ENCODE data around the gene GRK3. TPM values are rescaled to one million over a fixed set of nuclear protein-coding genes. Genes with fewer than 3 reads are reported as not detected.
"Not testable (repeated sequence)": the region's sequence is repeated elsewhere in the genome, so short reads cannot be mapped to it uniquely, and the experiment has no call there.

The GRK3 gene
- total and polyA plus RNA-seq, 4 experiments from 2014 or later: 0.11 to 3.2 (median 1.5) TPM

DNA sequence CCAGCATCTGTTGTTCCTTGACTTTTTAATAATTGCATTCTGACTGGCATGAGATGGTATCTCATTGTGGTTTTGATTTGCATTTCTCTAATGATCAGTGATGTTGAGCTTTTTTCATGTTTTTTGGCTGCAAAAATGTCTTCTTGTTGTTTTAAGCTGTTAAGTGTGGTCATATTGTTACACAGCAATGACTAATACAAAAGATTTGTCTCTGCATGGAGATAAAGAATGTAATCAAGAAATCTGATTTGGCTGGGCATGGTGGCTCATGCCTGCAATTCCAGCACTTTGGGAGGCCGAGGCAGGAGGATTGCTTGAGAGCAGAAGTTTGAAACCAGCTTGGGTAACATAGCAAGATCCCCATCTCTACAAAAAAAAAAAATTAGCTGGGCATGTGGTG, 12.1 kb upstream of the GRK3 start:
- intact Hi-C loops (cut with micrococcal nuclease); H3K4me1 Mint-ChIP-seq; H3K9me3 ChIP-seq (ENCODE audit: control insufficient read depth in 1 of 2, low read length in 2 of 2); H3K36me3 ChIP-seq (ENCODE audit: insufficient read depth, low read length); H3K27ac ChIP-seq (ENCODE audit: low read depth, low read length); H3K4me3 ChIP-seq (ENCODE audit: low read length in 2 of 2); H3K27ac Mint-ChIP-seq; H3K9me3 Mint-ChIP-seq; H3K36me3 Mint-ChIP-seq; POLR2A ChIA-PET (ENCODE audit: partially characterized antibody); DNase-seq; H3K4me3 Mint-ChIP-seq; H3K4me1 ChIP-seq (ENCODE audit: insufficient read depth, low read length); H3K27me3 ChIP-seq (ENCODE audit: insufficient read depth, low read length); H3K27me3 Mint-ChIP-seq; CTCF ChIA-PET (ENCODE audit: partially characterized antibody): not testable (repeated sequence)

DNA sequence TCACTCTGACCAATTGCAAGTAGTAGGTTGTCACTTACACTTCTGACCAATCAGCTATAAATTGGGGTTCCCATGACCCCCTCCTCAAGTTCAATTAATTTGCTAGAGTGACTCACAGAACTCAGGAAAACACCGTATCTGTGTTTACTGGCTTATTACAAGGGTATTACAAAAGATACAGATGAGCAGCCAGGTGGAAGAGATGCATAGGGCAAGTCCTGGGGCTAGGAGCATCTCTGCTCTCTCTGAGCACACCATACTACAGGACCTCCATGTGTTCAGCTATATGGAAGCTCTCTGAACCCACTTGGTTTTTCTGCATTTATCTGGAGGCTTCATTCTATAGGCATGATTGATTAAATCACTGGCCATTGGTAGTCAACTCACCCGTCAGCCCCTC, 11.3 kb upstream of the GRK3 start:
- peaks cover 0 to under 1% of the 10 kb centered on the region in 2 donors for H3K36me3 Mint-ChIP-seq
- no peak overlapping the region for H3K27ac Mint-ChIP-seq
- Histone ChIP-seq H3K4me1 (ENCODE audit: insufficient read depth, low read length) (no peaks in the 10 kb centered on the region), H3K9me3 (ENCODE audit: control insufficient read depth in 1 of 2, low read length in 2 of 2) (no peaks in the 10 kb centered on the region), H3K27ac (ENCODE audit: low read depth, low read length) (no peak overlapping the region), H3K27me3 (ENCODE audit: insufficient read depth, low read length) (no peaks in the 10 kb centered on the region), H3K36me3 (ENCODE audit: insufficient read depth, low read length) (no peaks in the 10 kb centered on the region), H3K4me3 (ENCODE audit: low read length in 2 of 2) (no peak overlapping the region)
- ChIA-PET POLR2A (ENCODE audit: partially characterized antibody) (no interaction called here), CTCF (ENCODE audit: partially characterized antibody) (no interaction called here)
- no peak for DNase-seq
- intact Hi-C loops (cut with micrococcal nuclease): no loop called here
- H3K4me3 Mint-ChIP-seq: no peak overlapping the region
- H3K9me3 Mint-ChIP-seq: peaks cover 0 to 2% (median 0%) of the 10 kb centered on the region in 8 donors
- peaks cover 0 to 2% of the 10 kb centered on the region in 2 donors for H3K27me3 Mint-ChIP-seq
- H3K4me1 Mint-ChIP-seq: no peaks in the 10 kb centered on the region

DNA sequence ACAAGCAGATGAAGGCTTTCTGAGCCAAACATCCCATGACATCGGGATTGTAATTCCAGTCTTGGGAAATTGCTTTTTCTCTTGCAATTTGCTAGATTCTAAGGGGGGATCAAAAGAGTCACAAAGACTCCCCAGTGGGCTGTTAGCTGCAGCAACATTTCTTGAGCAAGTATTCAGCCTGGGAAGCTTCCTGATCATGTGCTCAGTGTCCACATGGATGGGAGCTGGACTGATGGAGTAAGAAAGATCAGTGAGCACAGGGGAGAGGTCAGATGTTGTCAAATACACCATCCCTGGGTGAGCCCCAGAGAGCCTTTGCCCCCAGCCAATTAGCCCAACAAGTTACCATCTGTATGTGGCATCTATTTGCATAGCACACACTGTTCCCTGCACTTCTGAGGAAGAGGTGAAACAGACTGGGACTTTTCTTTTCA, 10.2 kb upstream of the GRK3 start:
- Mint-ChIP-seq H3K4me3 (no peak overlapping the region), H3K36me3 (no peaks in the 10 kb centered on the region), H3K4me1 (no peaks in the 10 kb centered on the region), H3K9me3 (peaks cover 0 to 2% (median 0%) of the 10 kb centered on the region in 8 donors), H3K27me3 (peaks cover 0 to 2% of the 10 kb centered on the region in 2 donors), H3K27ac (no peak overlapping the region)
- Histone ChIP-seq H3K27me3 (ENCODE audit: insufficient read depth, low read length) (no peaks in the 10 kb centered on the region), H3K36me3 (ENCODE audit: insufficient read depth, low read length) (no peaks in the 10 kb centered on the region), H3K4me1 (ENCODE audit: insufficient read depth, low read length) (no peaks in the 10 kb centered on the region), H3K27ac (ENCODE audit: low read depth, low read length) (no peak overlapping the region), H3K4me3 (ENCODE audit: low read length in 2 of 2) (no peak overlapping the region), H3K9me3 (ENCODE audit: control insufficient read depth in 1 of 2, low read length in 2 of 2) (no peaks in the 10 kb centered on the region)
- POLR2A ChIA-PET (ENCODE audit: partially characterized antibody): no interaction called here
- intact Hi-C loops (cut with micrococcal nuclease): no loop called here
- no peak for DNase-seq
- CTCF ChIA-PET (ENCODE audit: partially characterized antibody): no interaction called here

DNA sequence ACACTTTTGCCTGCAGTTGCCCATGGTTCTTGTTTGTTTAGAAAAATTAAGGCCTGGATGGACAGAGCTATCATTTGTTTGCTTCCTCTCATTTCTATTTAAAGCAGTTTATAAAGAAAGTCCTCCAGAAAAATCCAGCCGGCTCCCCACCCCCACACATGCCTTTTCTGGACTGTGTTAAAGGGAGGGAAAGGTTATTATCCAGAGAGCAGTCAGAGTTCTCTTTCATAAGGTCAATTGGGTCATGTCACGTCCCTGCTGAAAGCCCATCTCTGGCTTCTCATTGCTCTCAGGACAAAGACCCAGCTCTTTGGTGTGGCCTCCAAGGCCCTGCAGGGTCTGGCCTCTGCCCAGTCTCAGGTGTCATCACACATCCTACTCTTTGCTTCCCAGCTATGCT, 9.8 kb upstream of the GRK3 start:
- DNase-seq: no peak
- intact Hi-C loops (cut with micrococcal nuclease): no loop called here
- Histone ChIP-seq H3K4me1 (ENCODE audit: insufficient read depth, low read length) (no peaks in the 10 kb centered on the region), H3K9me3 (ENCODE audit: control insufficient read depth in 1 of 2, low read length in 2 of 2) (no peaks in the 10 kb centered on the region), H3K27me3 (ENCODE audit: insufficient read depth, low read length) (no peaks in the 10 kb centered on the region), H3K27ac (ENCODE audit: low read depth, low read length) (no peak overlapping the region), H3K4me3 (ENCODE audit: low read length in 2 of 2) (no peak overlapping the region), H3K36me3 (ENCODE audit: insufficient read depth, low read length) (no peaks in the 10 kb centered on the region)
- no peak overlapping the region for H3K27ac Mint-ChIP-seq
- peaks cover 0 to 2% of the 10 kb centered on the region in 2 donors for H3K27me3 Mint-ChIP-seq
- peaks cover 0 to 2% (median 0%) of the 10 kb centered on the region in 8 donors for H3K9me3 Mint-ChIP-seq
- no peaks in the 10 kb centered on the region for H3K4me1 Mint-ChIP-seq
- POLR2A ChIA-PET (ENCODE audit: partially characterized antibody): no interaction called here
- H3K4me3 Mint-ChIP-seq: no peak overlapping the region
- CTCF ChIA-PET (ENCODE audit: partially characterized antibody): no interaction called here
- H3K36me3 Mint-ChIP-seq: no peaks in the 10 kb centered on the region

DNA sequence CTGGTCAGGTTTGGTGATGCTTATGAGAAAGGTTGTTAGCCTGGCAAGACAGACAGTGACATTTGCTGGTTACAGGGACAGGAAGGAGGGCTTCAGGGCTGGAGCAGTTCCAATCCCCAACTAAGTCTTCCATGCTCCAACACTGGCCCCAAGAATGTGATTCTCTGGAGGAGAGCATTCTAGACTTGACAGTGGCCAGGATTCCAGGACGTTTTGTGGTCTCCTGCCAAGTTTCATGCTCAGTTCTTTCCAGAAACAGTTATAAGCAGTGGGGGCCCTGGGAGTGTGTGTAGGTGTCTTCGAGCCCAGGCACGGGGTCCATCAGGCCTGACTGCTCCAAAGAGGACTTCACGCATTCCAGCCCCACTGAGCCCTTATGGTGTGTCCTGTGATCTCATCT, 8.9 kb upstream of the GRK3 start:
- no peaks in the 10 kb centered on the region for H3K4me1 ChIP-seq (ENCODE audit: insufficient read depth, low read length)
- no peak overlapping the region for H3K4me3 ChIP-seq (ENCODE audit: low read length in 2 of 2)
- POLR2A ChIA-PET (ENCODE audit: partially characterized antibody): no interaction called here
- CTCF ChIA-PET (ENCODE audit: partially characterized antibody): no interaction called here
- Mint-ChIP-seq H3K4me1 (no peaks in the 10 kb centered on the region), H3K27ac (no peak overlapping the region), H3K27me3 (peaks cover 0 to 2% of the 10 kb centered on the region in 2 donors), H3K9me3 (peaks cover 0 to 2% (median 0%) of the 10 kb centered on the region in 8 donors), H3K36me3 (no peaks in the 10 kb centered on the region), H3K4me3 (no peak overlapping the region)
- no peaks in the 10 kb centered on the region for H3K27me3 ChIP-seq (ENCODE audit: insufficient read depth, low read length)
- H3K27ac ChIP-seq (ENCODE audit: low read depth, low read length): no peak overlapping the region
- no peak for DNase-seq
- intact Hi-C loops (cut with micrococcal nuclease): no loop called here
- H3K9me3 ChIP-seq (ENCODE audit: control insufficient read depth in 1 of 2, low read length in 2 of 2): no peaks in the 10 kb centered on the region
- no peaks in the 10 kb centered on the region for H3K36me3 ChIP-seq (ENCODE audit: insufficient read depth, low read length)

DNA sequence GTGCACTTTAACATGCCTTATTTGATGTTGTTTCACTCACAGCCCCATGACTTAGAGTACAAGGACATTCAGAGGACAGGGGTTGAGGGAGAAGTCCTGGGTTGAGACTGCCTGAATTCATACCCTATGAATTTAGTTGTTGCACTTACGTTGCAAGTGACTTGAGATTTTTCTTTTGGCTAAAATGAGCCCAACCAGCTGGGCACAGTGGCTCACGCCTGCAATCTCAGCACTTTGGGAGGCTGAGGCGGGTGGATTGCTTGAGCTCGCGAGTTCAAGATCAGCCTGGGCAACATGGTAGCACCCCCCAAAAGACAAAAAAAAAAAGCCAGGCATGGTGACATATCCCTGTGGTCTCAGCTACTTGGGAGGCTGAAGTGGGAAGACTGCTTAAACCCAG, 7.3 kb upstream of the GRK3 start:
- POLR2A ChIA-PET (ENCODE audit: partially characterized antibody): no interaction called here
- DNase-seq: no peak
- CTCF ChIA-PET (ENCODE audit: partially characterized antibody): no interaction called here
- intact Hi-C loops (cut with micrococcal nuclease): no loop called here
- H3K27ac Mint-ChIP-seq: no peak overlapping the region
- no peaks in the 10 kb centered on the region for H3K36me3 ChIP-seq (ENCODE audit: insufficient read depth, low read length)
- H3K9me3 Mint-ChIP-seq: no peaks in the 10 kb centered on the region
- H3K36me3 Mint-ChIP-seq: no peaks in the 10 kb centered on the region
- no peaks in the 10 kb centered on the region for H3K4me1 ChIP-seq (ENCODE audit: insufficient read depth, low read length)
- H3K9me3 ChIP-seq (ENCODE audit: control insufficient read depth in 1 of 2, low read length in 2 of 2): no peaks in the 10 kb centered on the region
- no peak overlapping the region for H3K27ac ChIP-seq (ENCODE audit: low read depth, low read length)
- H3K4me3 ChIP-seq (ENCODE audit: low read length in 2 of 2): no peak overlapping the region
- H3K4me1 Mint-ChIP-seq: no peaks in the 10 kb centered on the region
- H3K27me3 Mint-ChIP-seq: peaks cover 0 to 2% of the 10 kb centered on the region in 2 donors
- no peak overlapping the region for H3K4me3 Mint-ChIP-seq
- no peaks in the 10 kb centered on the region for H3K27me3 ChIP-seq (ENCODE audit: insufficient read depth, low read length)

DNA sequence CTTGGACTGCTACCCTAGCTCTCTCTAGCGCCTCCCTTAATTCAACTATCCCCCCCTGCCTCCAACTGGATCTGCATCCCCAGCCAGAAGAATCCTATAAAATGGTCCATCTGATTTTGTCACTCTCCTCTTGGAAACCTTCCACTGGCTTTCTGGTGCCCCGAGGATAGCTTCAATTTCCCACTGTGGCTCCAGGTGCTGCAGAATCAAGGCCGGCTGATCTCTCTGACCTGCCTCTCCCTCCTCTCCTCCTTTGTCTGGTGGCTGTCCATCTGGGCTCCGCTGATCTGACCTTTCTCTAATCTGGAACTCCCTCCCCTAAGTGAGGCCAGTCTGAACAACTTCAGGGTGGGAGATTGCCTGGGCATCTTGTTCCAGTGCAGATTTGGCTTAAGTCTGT, 6.1 kb upstream of the GRK3 start:
- peaks cover 0 to 2% of the 10 kb centered on the region in 2 donors for H3K27me3 Mint-ChIP-seq
- H3K4me3 Mint-ChIP-seq: no peak overlapping the region
- no peak overlapping the region for H3K27ac Mint-ChIP-seq
- peaks cover 3 to 4% (median 4%) of the 10 kb centered on the region in 4 donors for H3K4me1 Mint-ChIP-seq
- no peak for DNase-seq
- Histone ChIP-seq H3K27me3 (ENCODE audit: insufficient read depth, low read length) (no peaks in the 10 kb centered on the region), H3K36me3 (ENCODE audit: insufficient read depth, low read length) (no peaks in the 10 kb centered on the region), H3K9me3 (ENCODE audit: control insufficient read depth in 1 of 2, low read length in 2 of 2) (no peaks in the 10 kb centered on the region), H3K4me3 (ENCODE audit: low read length in 2 of 2) (no peak overlapping the region), H3K27ac (ENCODE audit: low read depth, low read length) (no peak overlapping the region), H3K4me1 (ENCODE audit: insufficient read depth, low read length) (no peaks in the 10 kb centered on the region)
- no peaks in the 10 kb centered on the region for H3K36me3 Mint-ChIP-seq
- POLR2A ChIA-PET (ENCODE audit: partially characterized antibody): interaction anchor here (0.5 kb wide), 1 partner anchor 42 kb away, joined by 3 read pairs; no protein-coding TSS in a partner anchor
- CTCF ChIA-PET (ENCODE audit: partially characterized antibody): no interaction called here
- H3K9me3 Mint-ChIP-seq: no peaks in the 10 kb centered on the region
- intact Hi-C loops (cut with micrococcal nuclease): no loop called here

DNA sequence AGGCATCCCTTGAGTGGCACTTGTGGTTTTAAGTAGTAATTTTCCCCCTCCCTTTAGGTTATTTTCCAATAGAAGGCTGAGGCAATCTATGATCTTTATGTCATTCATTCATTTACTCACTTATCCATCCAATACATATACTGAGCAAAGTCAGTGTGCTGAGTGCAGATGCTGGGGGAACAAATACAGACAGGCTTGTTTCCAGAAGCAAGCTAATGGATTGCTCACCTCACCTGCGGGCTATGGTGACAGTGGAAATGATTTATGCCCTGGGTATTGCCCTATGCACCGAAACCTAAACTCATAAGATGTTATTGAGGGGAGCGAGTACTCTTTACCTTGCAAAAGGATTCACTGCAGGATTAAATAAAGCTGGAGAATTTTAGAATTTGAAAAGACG, 4.6 kb upstream of the GRK3 start:
- H3K36me3 Mint-ChIP-seq; POLR2A ChIA-PET (ENCODE audit: partially characterized antibody); H3K27ac Mint-ChIP-seq; H3K9me3 ChIP-seq (ENCODE audit: control insufficient read depth in 1 of 2, low read length in 2 of 2); H3K4me3 Mint-ChIP-seq; DNase-seq; H3K4me3 ChIP-seq (ENCODE audit: low read length in 2 of 2); H3K27ac ChIP-seq (ENCODE audit: low read depth, low read length); CTCF ChIA-PET (ENCODE audit: partially characterized antibody); H3K36me3 ChIP-seq (ENCODE audit: insufficient read depth, low read length); H3K27me3 ChIP-seq (ENCODE audit: insufficient read depth, low read length); H3K4me1 ChIP-seq (ENCODE audit: insufficient read depth, low read length); H3K9me3 Mint-ChIP-seq; H3K27me3 Mint-ChIP-seq: not testable (repeated sequence)
- peaks cover 8 to 14% (median 11%) of the 10 kb centered on the region in 4 donors for H3K4me1 Mint-ChIP-seq
- intact Hi-C loops (cut with micrococcal nuclease): loop anchor here (10.0 kb wide), 1 partner anchor 145 kb away; no protein-coding TSS in a partner anchor
